Measurements from ENCODE around the gene CTNND1.

CTNND1 gene

GRCh38 chr11:57787920-57788702 lies 26.5 kb downstream of the CTNND1 start:
- in situ Hi-C loops (cut with MboI; ENCODE audit: low sequenced_read_pairs): loop anchor here (25.0 kb wide), 2 partner anchors 226 to 326 kb away; partner anchors contain the start of genes RTN4RL2 and UBE2L6

- in situ Hi-C loops (cut with MboI; ENCODE audit: low sequenced_read_pairs): loop anchor here (25.0 kb wide), 2 partner anchors 226 to 326 kb away; partner anchors contain the start of genes RTN4RL2 and UBE2L6
Observed at GRCh38 chr11:57788703-57789088, 27.1 kb downstream of the CTNND1 start.

GRCh38 chr11:57791321-57792059 lies 29.9 kb downstream of the CTNND1 start:
- in situ Hi-C loops (cut with MboI; ENCODE audit: low sequenced_read_pairs): loop anchor here (10.0 to 25.0 kb wide), 4 partner anchors 127 to 437 kb away; partner anchors contain the start of genes RTN4RL2, UBE2L6 and ZDHHC5

- in situ Hi-C loops (cut with MboI; ENCODE audit: low sequenced_read_pairs): loop anchor here (10.0 to 25.0 kb wide), 4 partner anchors 127 to 437 kb away; partner anchors contain the start of genes RTN4RL2, UBE2L6 and ZDHHC5
Observed at GRCh38 chr11:57792060-57792541, 30.5 kb downstream of the CTNND1 start.

GRCh38 chr11:57792870-57793269 lies 31.3 kb downstream of the CTNND1 start:
- in situ Hi-C loops (cut with MboI; ENCODE audit: low sequenced_read_pairs): loop anchor here (10.0 to 25.0 kb wide), 4 partner anchors 128 to 438 kb away; partner anchors contain the start of genes RTN4RL2, UBE2L6 and ZDHHC5

- in situ Hi-C loops (cut with MboI; ENCODE audit: low sequenced_read_pairs): loop anchor here (10.0 to 25.0 kb wide), 4 partner anchors 129 to 439 kb away; partner anchors contain the start of genes RTN4RL2, UBE2L6 and ZDHHC5
Observed at GRCh38 chr11:57793351-57794115, 31.9 kb downstream of the CTNND1 start.

- in situ Hi-C loops (cut with MboI; ENCODE audit: low sequenced_read_pairs): loop anchor here (10.0 to 25.0 kb wide), 4 partner anchors 134 to 444 kb away; partner anchors contain the start of genes RTN4RL2, UBE2L6 and ZDHHC5
Observed at GRCh38 chr11:57798905-57799559, 37.4 kb downstream of the CTNND1 start.

GRCh38 chr11:57800444-57801182 lies 39.0 kb downstream of the CTNND1 start:
- in situ Hi-C loops (cut with MboI; ENCODE audit: low sequenced_read_pairs): no loop called here

GRCh38 chr11:57801183-57801485 lies 39.5 kb downstream of the CTNND1 start:
- in situ Hi-C loops (cut with MboI; ENCODE audit: low sequenced_read_pairs): no loop called here

- in situ Hi-C loops (cut with MboI; ENCODE audit: low sequenced_read_pairs): no loop called here
Observed at GRCh38 chr11:57802411-57802810, 40.8 kb downstream of the CTNND1 start.

GRCh38 chr11:57804466-57804865 lies 42.9 kb downstream of the CTNND1 start:
- in situ Hi-C loops (cut with MboI; ENCODE audit: low sequenced_read_pairs): no loop called here

GRCh38 chr11:57805780-57806179 lies 44.2 kb downstream of the CTNND1 start:
- in situ Hi-C loops (cut with MboI; ENCODE audit: low sequenced_read_pairs): no loop called here

GRCh38 chr11:57812634-57813033 lies 51.0 kb downstream of the CTNND1 start:
- in situ Hi-C loops (cut with MboI; ENCODE audit: low sequenced_read_pairs): no loop called here

- in situ Hi-C loops (cut with MboI; ENCODE audit: low sequenced_read_pairs): no loop called here
Observed at GRCh38 chr11:57815476-57815875, 53.9 kb downstream of the CTNND1 start.

GRCh38 chr11:57815877-57816276 lies 54.3 kb downstream of the CTNND1 start:
- in situ Hi-C loops (cut with MboI; ENCODE audit: low sequenced_read_pairs): no loop called here

GRCh38 chr11:57818812-57819211 lies 57.2 kb downstream of the CTNND1 start:
- in situ Hi-C loops (cut with MboI; ENCODE audit: low sequenced_read_pairs): no loop called here

- in situ Hi-C loops (cut with MboI; ENCODE audit: low sequenced_read_pairs): no loop called here
Observed at GRCh38 chr11:57819252-57819979, 57.8 kb downstream of the CTNND1 start.

GRCh38 chr11:57823859-57824258 lies 62.3 kb downstream of the CTNND1 start:
- in situ Hi-C loops (cut with MboI; ENCODE audit: low sequenced_read_pairs): no loop called here

- in situ Hi-C loops (cut with MboI; ENCODE audit: low sequenced_read_pairs): no loop called here
Observed at GRCh38 chr11:57834852-57835251, 73.2 kb downstream of the CTNND1 start.
